ENCODE measurements around the gene LRRN3.

LRRN3 gene

GRCh38 chr7:111168182-111168581 lies 77.3 kb downstream of the LRRN3 start:
- no peak for DNase-seq (ENCODE audit: low read depth in 2 of 2)

GRCh38 chr7:111172564-111173257 lies 81.8 kb downstream of the LRRN3 start:
- no peak for DNase-seq (ENCODE audit: low read depth in 2 of 2)

GRCh38 chr7:111173528-111173927 lies 82.6 kb downstream of the LRRN3 start:
- no peak for DNase-seq (ENCODE audit: low read depth in 2 of 2)

- no peak for DNase-seq (ENCODE audit: low read depth in 2 of 2)
Observed at GRCh38 chr7:111173990-111174389, 83.1 kb downstream of the LRRN3 start.

- DNase-seq (ENCODE audit: low read depth in 2 of 2): no peak
Observed at GRCh38 chr7:111174510-111174909, 83.6 kb downstream of the LRRN3 start.
